ENCODE measurements around the gene KIAA1586. TPM values are rescaled to one million over a fixed set of nuclear protein-coding genes. Genes with fewer than 3 reads are reported as not detected.
A peak's percentile ranks its signal among the peaks of the same experiment; 100 is the strongest.

Gene KIAA1586
- total and polyA plus RNA-seq, 9 of the 15 experiments (the other 6 are each of a cell fraction or from before 2014, with no cell fraction given): 23.4 to 43.6 (median 29.5) TPM

DNA sequence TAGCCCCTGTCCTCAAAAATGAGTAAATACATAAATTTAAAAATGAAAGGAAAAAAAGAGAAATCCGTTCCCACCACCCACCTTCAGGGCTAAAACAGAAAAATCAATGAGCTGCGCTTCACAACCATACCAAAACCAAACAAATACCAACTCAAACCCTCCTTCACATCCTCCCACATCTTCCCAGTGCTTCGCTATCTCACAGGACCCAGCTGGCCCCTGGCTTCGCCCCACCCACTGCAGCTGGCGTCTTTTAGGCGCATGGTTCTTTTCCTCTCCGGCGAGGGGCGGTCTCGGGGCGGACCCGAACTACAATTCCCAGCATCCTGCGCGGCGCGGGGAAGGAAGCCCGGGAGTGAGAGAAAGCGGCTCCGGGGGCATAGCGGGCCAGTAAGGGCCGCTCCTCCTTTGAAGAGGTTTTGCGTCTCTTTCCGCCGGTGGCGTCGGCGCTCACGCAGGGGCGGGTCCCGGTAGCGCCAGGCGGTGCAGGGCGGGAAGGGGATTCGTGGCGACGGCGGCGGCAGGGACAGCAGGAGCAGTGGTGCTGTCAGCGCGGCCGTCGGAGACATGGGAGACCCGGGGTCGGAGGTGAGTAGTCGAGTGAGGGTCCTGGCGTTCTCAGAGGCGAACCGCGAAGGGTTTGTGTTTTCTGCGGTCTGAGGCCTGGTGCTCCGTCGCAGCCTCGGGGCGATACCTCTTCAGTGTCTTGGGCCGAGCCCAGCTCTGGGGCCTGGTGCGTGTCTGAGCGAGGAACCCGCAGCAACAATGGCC lies 43.4 kb downstream of the KIAA1586 start, which contains the start of gene ZNF451 (continued):
- TF ChIP-seq CREB3 (tag; conservative IDR thresholded peaks at IDR 0.05; ENCODE audit: low read depth) (no peak), NONO (IDR thresholded peaks at IDR 0.05; ENCODE audit: low read depth in 2 of 2, low read length in 1 of 2) (no peak), HNRNPL (IDR thresholded peaks at IDR 0.05; ENCODE audit: low read depth, low read length) (no peak), CREM (IDR thresholded peaks at IDR 0.05; ENCODE audit: low read depth) (peak; percentile 77), E2F3 (CRISPR knock-in tag; IDR thresholded peaks at IDR 0.05) (peak; percentile 94), ZBTB34 (CRISPR knock-in tag; IDR thresholded peaks at IDR 0.05) (no peak), EWSR1 (IDR thresholded peaks at IDR 0.05; ENCODE audit: borderline replicate concordance, low read depth, partially characterized antibody) (no peak), SETDB1 (IDR thresholded peaks at IDR 0.05; ENCODE audit: low read length) (no peak), ZNF766 (CRISPR knock-in tag; conservative IDR thresholded peaks at IDR 0.05) (peak; percentile 85), SMAD3 (CRISPR knock-in tag; conservative IDR thresholded peaks at IDR 0.05) (no peak), SRSF7 (optimal IDR thresholded peaks at IDR 0.05; ENCODE audit: low read depth, low read length) (no peak), ZBTB43 (CRISPR knock-in tag; IDR thresholded peaks at IDR 0.05) (no peak), MCM3 (IDR thresholded peaks at IDR 0.05) (no peak)
- TF ChIP-seq, protein P1, sequence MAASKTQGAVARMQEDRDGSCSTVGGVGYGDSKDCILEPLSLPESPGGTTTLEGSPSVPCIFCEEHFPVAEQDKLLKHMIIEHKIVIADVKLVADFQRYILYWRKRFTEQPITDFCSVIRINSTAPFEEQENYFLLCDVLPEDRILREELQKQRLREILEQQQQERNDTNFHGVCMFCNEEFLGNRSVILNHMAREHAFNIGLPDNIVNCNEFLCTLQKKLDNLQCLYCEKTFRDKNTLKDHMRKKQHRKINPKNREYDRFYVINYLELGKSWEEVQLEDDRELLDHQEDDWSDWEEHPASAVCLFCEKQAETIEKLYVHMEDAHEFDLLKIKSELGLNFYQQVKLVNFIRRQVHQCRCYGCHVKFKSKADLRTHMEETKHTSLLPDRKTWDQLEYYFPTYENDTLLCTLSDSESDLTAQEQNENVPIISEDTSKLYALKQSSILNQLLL (CRISPR knock-in tag; IDR thresholded peaks at IDR 0.05; ENCODE audit: borderline replicate concordance): no peak
- TF ChIP-seq, protein P2, sequence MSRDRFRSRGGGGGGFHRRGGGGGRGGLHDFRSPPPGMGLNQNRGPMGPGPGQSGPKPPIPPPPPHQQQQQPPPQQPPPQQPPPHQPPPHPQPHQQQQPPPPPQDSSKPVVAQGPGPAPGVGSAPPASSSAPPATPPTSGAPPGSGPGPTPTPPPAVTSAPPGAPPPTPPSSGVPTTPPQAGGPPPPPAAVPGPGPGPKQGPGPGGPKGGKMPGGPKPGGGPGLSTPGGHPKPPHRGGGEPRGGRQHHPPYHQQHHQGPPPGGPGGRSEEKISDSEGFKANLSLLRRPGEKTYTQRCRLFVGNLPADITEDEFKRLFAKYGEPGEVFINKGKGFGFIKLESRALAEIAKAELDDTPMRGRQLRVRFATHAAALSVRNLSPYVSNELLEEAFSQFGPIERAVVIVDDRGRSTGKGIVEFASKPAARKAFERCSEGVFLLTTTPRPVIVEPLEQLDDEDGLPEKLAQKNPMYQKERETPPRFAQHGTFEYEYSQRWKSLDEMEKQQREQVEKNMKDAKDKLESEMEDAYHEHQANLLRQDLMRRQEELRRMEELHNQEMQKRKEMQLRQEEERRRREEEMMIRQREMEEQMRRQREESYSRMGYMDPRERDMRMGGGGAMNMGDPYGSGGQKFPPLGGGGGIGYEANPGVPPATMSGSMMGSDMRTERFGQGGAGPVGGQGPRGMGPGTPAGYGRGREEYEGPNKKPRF (IDR thresholded peaks at IDR 0.05; ENCODE audit: low read depth, low read length): no peak
- TF ChIP-seq, protein P3, sequence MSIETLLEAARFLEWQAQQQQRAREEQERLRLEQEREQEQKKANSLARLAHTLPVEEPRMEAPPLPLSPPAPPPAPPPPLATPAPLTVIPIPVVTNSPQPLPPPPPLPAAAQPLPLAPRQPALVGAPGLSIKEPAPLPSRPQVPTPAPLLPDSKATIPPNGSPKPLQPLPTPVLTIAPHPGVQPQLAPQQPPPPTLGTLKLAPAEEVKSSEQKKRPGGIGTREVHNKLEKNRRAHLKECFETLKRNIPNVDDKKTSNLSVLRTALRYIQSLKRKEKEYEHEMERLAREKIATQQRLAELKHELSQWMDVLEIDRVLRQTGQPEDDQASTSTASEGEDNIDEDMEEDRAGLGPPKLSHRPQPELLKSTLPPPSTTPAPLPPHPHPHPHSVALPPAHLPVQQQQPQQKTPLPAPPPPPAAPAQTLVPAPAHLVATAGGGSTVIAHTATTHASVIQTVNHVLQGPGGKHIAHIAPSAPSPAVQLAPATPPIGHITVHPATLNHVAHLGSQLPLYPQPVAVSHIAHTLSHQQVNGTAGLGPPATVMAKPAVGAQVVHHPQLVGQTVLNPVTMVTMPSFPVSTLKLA (conservative IDR thresholded peaks at IDR 0.05): peak; percentile 79 to 93
